GM21528 (cell line): ENCODE results near the gene PIK3C3.

Experiments used
- ATAC-seq: cut with Tn5 transposase; IDR thresholded peaks from one replicate; pipeline ENCODE4 v1.9.1; 2021; ENCODE audit warnings: mild to moderate bottlenecking, moderate library complexity; ENCODE audit not compliant: unreplicated experiment, low FRiP score

PIK3C3 gene

DNA sequence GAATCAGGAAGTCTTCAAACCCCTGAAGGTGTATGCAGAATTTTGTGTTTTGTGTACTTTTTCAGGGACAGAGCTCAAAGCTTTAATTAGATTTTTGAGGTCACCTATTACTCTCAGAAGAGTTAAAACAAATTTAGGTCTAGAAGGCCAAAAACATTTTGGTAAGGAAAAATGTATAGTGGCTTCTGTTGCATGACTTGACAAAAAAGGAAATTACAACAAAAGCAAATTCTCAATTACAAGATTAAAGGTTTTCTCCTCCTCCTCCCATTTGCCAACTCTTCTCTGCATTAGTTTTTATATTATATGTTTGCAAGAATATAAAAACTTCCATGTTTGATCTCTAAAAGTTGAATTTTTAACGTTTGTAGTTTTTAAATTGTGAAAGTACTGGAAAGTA is 4.0 kb downstream of the PIK3C3 start:
- no peak for ATAC-seq

GRCh38 chr18:41965634-41966255 is 10.7 kb downstream of the PIK3C3 start:
- ATAC-seq: no peak

DNA sequence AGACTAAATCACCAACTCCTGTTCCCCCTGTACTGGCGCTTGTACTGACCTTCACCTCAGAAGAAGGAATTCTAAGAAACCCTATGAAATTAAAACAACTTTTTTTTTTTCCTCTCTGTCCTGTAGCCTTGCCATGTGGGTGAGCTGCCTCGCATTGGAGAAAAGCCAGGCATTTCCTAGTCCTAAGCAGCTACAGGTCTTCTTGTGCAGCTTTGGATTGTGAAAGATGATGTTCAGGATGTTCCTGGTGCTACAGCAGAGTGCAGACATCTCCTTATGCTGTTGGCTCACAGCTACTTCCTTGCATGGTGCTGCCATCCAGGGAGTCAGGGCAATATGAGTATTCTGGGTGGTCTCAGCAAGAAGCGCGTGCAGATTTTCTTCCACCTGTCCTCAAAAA is 11.9 kb downstream of the PIK3C3 start:
- ATAC-seq: no peak

- ATAC-seq: no peak
These were observed 12.6 kb downstream of the PIK3C3 start for GRCh38 chr18:41967680-41968079.

- no peak for ATAC-seq
These were observed 14.8 kb downstream of the PIK3C3 start for GRCh38 chr18:41969881-41970280.

DNA sequence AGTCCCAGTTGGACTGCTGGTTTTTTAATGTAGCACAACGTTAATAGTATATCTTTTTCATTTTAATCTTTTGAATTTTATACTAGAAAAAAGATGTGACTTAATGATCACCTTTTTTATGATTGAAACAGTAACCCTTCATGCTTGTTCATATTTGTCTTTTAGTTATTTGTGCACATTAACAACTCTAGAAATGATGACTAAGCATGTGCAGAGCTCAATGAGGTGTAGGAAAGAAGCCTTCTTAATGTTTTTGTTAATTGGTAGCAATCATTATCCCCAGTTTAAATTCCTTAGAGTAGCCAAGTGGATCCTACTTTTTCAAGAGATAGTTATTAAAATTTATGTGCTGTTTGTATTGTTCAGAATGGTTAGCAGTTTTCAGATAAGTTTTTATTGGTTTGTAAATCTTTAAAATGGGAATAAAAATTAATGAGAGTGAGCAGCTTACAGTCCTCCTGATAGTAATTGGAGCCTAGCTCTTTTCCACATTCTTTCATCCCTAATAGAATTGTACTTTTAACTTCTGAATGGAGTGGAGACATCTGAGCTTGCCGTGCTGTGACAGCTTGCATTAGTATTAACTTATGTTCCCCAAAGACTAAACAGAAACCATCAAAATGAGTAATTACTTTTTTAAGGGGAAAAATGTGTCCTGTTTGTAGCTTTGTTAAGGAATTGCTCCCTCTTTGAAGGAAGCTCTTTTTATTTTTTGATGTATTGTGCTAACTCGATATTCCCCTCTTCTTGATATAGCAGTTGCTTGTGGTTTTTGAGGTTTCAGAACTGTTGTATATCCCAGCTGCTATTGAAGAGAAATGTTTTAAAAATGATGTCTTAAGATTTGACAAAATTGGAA is 17.3 kb downstream of the PIK3C3 start:
- no peak for ATAC-seq

GRCh38 chr18:41973983-41974382 is 18.9 kb downstream of the PIK3C3 start:
- ATAC-seq: no peak

GRCh38 chr18:41974796-41975201 is 19.8 kb downstream of the PIK3C3 start:
- ATAC-seq: no peak

DNA sequence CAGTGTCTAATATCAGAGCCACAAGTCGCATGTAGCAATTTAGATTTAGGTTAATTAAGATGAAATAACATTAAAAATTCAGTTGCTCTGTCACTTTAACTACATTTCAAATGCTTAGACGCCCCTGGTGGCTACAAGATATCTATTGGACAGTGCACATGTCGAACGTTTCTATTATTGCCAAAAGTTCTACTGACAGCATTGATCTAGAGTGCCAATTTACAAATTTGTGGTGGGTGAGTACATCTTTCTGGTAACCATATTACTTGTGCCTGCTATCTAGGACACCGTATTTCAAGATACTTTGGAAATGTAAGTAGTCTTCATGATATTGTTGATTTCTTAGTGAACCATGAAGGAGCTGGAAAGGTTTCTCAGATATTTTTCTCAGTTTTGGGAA is 20.2 kb downstream of the PIK3C3 start:
- no peak for ATAC-seq

- no peak for ATAC-seq
These were observed 22.2 kb downstream of the PIK3C3 start for GRCh38 chr18:41977233-41977632.

DNA sequence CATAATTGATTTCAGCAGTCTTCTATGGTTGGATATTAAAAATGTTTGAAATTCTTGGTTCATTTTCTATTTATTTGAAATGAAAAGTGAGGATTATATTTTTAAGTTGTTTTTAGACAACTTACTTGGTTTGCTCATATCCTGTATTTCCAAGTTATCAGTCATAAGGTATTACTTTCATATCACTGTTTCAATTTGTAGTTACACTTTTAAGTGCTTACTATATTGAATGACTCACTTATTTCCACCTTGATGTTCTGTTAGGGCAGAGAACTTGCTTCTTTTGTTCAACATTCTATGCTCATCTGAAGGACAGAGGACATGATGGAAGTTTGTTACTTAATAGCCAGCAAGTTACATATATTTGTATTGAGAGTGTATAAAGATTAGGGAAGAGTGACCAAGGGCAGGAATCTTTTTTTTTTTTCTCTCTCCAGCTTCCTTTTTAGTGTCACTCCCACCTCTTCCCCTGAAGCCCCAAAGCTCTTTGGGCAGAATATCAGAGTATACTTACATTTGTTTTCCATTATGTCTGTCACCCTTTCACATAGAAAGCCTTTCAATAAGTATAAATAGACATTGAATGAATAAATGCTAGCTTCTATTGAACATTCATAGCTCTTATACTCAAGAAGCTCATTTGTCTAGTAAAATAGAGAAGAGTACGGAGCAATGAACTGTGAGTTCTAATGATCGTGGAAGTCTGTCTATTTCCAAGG is 28.1 kb downstream of the PIK3C3 start:
- peak; percentile 96 for ATAC-seq

- no peak for ATAC-seq
These were observed 30.9 kb downstream of the PIK3C3 start for GRCh38 chr18:41985914-41986313.

DNA sequence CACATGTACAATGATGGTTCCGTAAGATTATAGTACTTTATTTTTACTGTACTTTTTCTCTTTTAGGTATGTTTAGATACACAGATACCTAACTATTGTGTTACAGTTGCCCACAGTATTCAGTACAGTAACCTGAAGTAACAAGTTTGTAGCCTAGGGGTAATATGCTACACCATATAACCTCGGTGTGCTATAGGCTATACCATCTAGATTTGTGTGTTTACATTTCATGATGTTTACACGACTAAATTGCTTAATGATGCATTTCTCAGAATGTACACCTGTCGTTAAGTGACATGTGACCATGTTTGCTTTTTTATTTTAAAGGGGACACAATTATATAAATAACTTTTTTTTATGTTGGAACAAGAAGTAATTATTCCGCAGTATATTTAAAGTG is 34.5 kb downstream of the PIK3C3 start:
- ATAC-seq: no peak

GRCh38 chr18:41992066-41992465 is 37.0 kb downstream of the PIK3C3 start:
- ATAC-seq: peak; percentile 59

GRCh38 chr18:41992703-41993102 is 37.7 kb downstream of the PIK3C3 start:
- ATAC-seq: no peak

GRCh38 chr18:41993151-41993550 is 38.1 kb downstream of the PIK3C3 start:
- no peak for ATAC-seq

DNA sequence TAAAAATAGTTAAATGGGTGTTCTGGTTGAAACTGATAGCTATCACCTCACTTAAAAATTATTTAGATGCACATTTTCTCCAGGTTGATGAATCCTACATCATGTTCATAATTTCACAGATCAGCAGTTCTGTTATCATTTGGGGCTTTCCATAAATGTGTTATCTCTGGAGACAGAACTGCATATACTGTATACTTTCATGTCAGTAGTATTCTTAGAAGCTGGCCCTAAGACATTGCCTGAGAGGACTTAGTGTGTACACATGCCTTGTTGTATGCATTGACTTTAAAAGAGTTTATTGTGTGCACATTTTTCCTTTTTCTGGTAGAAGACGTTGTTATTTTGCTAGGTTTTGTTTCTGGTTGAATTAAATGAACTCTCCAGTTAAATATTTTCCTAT is 41.0 kb downstream of the PIK3C3 start:
- ATAC-seq: no peak

GRCh38 chr18:41999751-42000150 is 44.7 kb downstream of the PIK3C3 start:
- no peak for ATAC-seq

DNA sequence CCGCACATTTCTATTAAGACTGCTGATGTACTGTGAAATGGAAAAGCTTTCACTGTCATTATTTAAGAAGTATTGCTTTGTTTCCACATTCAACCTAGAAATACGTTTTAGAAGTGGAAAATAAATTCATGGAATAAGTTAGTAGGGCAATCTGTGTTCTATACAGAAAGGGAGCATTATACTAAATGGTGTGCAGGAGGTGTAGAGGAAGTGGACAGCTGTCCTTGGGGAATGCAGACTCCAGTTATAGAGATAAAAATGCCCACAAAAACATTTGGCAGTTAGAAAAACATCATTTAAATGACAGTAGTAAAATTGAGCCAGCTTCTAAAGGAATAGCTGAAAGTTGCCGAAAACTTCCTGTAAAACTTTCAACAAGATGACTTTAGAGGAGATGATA is 46.8 kb downstream of the PIK3C3 start:
- no peak for ATAC-seq

- no peak for ATAC-seq
These were observed 49.6 kb downstream of the PIK3C3 start for GRCh38 chr18:42004653-42005052.

DNA sequence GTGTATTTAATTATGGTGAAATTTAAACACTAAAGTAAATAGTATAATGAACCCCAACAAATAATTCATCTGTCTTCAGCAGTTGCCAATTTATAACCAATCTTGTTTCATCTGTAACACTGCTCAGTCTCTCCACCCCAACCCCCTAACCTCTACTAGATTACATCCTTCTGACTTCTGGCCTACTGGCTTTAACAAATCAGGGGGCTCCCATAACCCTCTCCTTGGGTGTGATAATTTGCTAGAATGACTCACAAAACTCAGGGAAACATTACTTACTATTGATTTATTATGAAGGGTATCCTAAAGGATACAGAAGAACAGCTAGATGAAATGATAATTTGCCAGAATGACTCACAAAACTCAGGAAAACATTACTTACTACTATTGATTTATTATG is 50.7 kb downstream of the PIK3C3 start:
- no peak for ATAC-seq
